AG20443 (cell line): ENCODE results near the gene PIR.
A peak's percentile ranks its signal among the peaks of the same experiment; 100 is the strongest.

Experiments
- DNase-seq: peaks from one replicate; pipeline ENCODE4 v3.0.0; 2012; ENCODE audit warnings: low spot score, mixed read lengths

Gene PIR

GRCh38 chrX:15493118-15493962 is at the start of gene PIR:
PIR (minus strand) TSS chrX:15493333; CDS start chrX:15491257, 2,076 bp downstream.
- peak; percentile 93 for DNase-seq

DNA sequence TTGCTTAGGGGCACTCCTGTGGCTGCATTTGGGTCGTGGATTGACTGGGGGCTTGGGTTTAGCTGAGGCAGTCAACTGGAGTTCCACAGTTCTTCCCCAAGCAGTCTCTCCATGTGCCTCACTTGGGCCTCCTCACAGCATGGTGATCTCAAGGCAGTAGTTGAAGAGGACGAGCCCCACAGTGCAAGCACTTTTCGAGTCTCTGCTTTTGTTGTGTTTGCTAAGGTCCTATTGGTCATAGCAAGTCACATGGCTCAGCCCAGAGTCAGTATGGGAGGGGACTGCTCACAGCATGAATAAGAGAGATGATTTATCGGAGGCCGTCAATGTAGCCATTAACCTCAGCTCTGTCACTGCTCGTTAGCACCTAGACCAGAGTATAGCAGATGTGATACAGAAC is 37.2 kb upstream of the PIR start:
- DNase-seq: no peak

GRCh38 chrX:15529165-15529564 is 36.0 kb upstream of the PIR start:
- no peak for DNase-seq

DNA sequence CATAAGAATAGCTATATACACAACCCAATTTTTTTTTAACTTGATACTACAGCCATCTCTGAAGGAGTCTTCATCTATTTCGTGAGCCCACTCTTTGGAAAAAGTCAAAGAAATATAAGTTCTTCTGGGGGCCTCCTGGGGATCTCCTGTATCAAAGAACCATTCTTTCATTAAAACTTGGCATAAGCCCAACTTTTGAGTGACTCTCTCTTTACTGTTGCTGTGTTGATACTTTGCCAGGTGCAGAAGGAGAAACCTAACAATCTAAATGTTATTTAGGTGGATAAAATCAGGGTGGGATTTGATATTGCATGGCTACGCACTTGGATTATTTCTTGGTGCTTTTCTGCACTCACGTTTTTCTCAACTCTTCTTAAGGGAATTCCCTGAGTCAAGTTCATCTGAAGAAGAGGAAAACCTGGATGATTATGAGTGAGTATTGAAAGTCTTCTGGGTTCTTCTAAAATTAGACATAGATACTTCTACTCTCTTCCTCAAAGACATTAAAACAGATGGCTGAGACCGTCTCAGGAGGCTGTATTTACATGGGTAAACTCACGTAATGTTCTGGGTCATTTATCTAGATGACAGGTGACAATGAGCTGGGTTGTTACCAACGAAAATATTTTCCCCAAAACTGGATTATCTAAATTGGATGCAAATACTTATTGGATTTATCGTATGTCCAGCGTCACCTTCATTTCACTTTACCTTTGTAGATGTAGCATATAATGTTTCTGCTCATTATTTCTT is 32.7 kb upstream of the PIR start:
- DNase-seq: no peak

GRCh38 chrX:15524417-15524816 is 31.3 kb upstream of the PIR start:
- DNase-seq: no peak

DNA sequence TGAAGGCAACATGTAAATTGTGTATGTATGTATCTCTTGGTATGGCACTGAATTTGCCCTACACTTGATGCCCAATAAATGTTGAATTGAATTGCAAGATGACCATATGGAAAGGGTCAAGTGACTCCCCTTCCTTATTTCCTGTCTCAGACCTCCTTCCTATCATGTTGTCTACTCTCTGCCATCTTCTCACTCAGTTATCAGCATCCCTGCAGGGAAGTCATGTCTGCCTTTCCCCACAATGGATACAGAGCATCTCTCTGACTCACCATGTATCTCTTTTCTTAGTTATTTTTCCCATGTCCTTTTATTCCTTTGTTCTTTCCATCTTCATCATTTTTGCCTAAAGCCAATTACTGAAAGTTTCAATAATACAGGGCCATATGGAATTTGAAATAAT is 30.0 kb upstream of the PIR start:
- DNase-seq: no peak

GRCh38 chrX:15522464-15522863 is 29.3 kb upstream of the PIR start:
- no peak for DNase-seq

DNA sequence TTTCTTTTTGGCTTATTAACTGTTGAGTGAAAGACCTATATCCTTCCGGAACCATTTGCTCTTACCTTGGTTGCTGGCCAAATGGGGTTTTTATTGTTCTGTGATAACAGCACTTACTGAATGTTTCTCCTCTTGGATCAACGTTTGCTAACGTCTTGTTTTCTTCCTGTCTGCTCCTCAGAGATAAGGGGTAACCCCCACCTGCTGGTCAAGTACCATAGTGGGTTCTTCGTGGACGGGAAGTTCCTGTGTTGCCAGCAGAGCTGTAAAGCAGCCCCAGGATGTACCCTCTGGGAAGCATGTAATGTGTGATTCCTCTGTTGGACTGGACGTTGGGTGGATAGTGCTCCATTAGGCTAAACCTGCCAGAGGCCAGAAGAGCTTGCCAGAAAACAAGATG is 22.8 kb upstream of the PIR start:
- DNase-seq: no peak

- DNase-seq: no peak
Observed at GRCh38 chrX:15514279-15514678, 21.1 kb upstream of the PIR start.

GRCh38 chrX:15512401-15512965 is 19.4 kb upstream of the PIR start:
- DNase-seq: no peak

DNA sequence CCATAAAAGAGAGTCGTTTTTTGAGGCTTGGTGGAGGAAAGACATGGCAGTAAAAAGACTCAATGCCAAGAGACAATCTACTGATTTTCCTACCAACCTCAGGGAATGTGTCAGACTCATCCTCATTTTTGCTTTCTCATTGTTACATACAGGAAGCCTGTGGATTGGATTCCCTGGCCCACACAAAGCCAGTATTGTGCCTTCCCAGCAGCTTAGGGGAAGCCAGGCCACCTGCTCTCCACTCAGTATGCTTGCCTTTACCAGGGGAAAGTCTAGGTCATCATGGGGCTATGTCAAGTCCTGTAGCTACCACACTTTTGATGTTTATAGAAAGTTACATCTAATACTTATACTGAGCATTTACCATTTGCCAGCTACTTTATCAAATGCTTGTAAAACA is 18.4 kb upstream of the PIR start:
- no peak for DNase-seq

- DNase-seq: no peak
Observed at GRCh38 chrX:15509845-15510244, 16.7 kb upstream of the PIR start.

DNA sequence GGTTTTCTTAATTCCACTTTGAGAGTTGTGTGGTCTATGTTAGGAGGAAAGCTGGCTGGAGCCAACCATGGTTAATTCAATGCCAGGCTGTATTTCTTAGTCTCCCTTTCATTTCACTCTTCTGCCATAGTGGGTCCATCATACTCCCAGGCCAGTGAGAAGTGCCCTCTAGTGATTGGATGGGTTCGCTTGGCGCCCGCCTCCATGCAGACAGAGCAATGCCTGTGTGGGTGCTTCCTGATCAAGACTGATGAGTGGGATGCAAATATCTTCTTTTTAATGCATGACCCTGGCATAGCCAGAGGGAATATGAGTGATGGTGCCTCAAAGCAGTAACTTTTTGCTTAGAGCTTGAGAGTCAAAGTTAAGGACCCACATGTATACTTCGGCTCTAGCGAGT is 13.9 kb upstream of the PIR start:
- DNase-seq: no peak

- DNase-seq: no peak
Observed at GRCh38 chrX:15505101-15505500, 12.0 kb upstream of the PIR start.

DNA sequence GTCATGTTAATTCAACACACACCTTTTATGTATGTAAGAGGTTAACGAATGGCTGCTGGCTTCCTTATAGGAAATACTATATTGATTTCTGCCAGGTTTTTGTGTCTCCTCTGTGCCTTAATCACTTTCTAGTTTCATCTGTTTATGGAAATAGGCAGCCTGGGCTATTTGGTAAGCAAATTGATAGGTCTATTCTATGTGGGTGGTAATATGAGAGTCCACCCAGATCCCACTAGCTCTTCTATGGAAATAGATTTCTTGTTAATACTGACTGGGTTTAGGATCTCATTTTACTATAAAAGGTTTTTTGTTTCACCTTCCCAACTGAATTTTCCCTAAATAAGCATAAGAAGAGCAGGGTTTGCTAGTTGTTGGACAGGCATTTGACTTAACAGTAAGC is 11.5 kb upstream of the PIR start:
- DNase-seq: no peak

GRCh38 chrX:15501506-15501905 is 8.4 kb upstream of the PIR start:
- DNase-seq: no peak

DNA sequence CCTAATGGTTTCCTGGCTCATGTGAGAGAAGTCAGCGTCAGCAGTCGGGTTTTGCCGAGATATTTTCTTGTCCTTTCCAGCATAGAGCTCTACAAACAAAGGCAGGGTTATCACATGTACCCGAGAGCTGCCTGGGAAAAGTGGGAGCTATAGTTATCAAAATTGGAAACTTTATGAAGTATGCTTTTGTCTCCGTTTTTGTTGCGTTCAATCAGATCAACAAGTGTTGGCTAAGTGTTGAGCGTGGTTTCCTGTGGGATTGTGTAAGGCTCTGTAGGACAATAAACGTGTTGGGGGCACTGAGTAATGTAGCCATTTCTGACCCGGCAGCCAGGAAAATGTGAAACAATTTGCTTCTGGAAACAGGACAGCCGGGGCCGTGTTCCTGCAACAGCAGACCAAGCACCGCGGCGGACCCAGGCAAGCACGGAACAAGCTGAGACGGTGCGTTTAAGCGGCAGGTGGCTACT is 7.4 kb upstream of the PIR start, which contains the start of gene BMX:
TSS of gene BMX (plus strand) at position 311 of the 470 bp plus-strand sequence. CDS start 7,547 bp downstream, outside the sequence.
- DNase-seq: no peak

DNA sequence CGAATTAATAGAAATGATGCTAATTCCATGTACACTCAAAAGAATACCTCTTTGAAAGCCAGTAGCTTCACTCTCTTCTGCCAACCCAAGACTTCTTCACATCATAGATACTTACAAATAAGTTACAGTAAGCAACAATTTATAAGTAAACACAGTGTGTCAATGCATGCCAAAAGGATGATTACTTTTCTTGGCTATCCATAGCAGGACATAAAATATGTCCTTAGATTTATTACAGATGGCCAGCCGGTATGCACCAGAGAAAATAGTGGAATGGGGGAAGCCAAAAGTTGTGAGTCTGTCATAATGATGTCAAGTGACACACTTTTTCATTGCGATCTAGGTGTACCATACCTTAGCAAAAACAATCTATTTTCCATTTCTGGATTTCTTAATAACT is 6.8 kb upstream of the PIR start:
- no peak for DNase-seq

- no peak for DNase-seq
Observed at GRCh38 chrX:15498741-15499140, 5.6 kb upstream of the PIR start.

GRCh38 chrX:15497865-15498264 is 4.7 kb upstream of the PIR start:
- DNase-seq: peak; percentile 31

GRCh38 chrX:15496824-15497223 is 3.7 kb upstream of the PIR start:
- no peak for DNase-seq

DNA sequence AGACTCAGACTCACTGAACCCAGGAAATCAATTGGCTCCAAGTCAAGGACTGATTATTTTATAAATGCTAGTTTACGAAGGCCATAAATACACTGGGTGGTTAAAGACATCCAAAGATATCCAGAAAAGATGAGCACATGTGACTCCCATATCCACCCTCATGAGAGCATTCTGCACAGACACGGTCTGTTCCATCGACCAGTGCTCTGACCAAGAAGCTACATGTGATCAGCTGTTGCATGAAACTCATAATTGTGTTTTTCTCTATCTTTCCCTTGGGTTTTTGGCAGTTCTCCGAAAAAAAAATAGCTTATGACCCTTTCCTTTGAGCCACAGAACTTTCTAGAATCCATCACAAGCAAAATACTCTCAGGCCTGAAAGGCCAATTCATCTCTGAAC is 2.7 kb upstream of the PIR start:
- DNase-seq: no peak

DNA sequence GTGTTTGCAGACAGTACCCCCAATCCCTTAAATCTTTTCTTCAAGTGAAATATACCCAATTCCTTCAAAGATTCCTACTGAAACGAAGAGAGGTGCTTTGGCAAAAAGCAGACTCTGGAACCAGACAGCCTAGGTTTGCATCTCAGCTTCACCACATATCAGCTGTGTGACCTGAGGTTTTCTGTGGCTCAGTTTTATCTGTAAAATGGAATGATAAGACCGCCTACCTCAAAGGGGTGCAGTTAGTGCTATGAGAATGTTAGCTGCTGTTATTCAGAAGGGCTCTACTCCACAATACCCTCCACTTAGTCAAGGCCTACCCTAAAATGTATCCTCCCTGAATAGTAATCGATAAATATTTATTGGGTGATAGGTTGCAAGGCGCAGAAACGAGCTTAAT is 664 bp downstream of the PIR start:
- DNase-seq: no peak
